Transverse colon (tissue), 3 donors: Measurements from ENCODE around the gene EID2B.

Experiments used
- CTCF ChIP-seq, 5 experiments: fragments of 200-600 bp in 3 of 5; fragments of 450-650 bp in 2 of 5; sonication (generic) in 3 of 5; IDR thresholded peaks; 1 replicate in 2 of 5; 2 replicates in 3 of 5; pipeline ENCODE4 v1.5.1; 2016 to 2017; ENCODE audit warnings: antibody characterized with exemption in 5 of 5, inconsistent platforms in 3 of 5, mild to moderate bottlenecking in 2 of 5, moderate library complexity in 1 of 5
- EP300 ChIP-seq: sonication (generic); formaldehyde crosslinking; IDR thresholded peaks from one replicate; pipeline ENCODE4 v1.6.1; 2017; ENCODE audit warnings: antibody characterized with exemption, low read depth
- POLR2A ChIP-seq: fragments of 450-650 bp; IDR thresholded peaks from one replicate; pipeline ENCODE4 v1.6.1; 2016; ENCODE audit warnings: antibody characterized with exemption, mild to moderate bottlenecking, moderate library complexity

DNA sequence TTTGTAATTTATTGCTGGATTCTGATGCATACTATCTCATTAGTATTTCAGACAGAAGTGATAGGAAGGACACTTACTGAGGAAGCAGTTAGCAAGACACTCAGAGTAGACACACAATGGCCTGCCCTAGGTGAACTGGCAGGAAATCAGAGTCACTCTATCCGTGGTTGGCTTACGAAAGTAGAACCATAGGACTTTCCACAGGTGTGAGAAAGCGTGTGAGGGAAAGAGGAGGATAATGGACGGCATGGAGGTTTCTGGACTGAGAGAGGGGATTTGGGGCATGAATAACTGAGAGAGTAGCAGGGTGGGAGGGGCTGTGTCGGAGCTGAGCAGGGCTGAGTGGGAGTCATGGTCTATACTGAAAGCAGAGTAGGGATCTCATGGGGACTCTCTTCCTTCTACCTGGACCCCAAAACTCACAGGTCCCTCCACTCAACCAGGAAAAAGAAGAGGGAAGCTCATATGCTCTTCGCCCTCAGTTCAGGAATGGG is 26.0 kb upstream of the EID2B start:
- TF ChIP-seq CTCF (IDR thresholded peaks at IDR 0.05) (no peak), POLR2A (no peak), EP300 (no peak)
